Lower leg skin (tissue), 3 donors: ENCODE measurements around the gene KDM4B.

Source experiments
- POLR2A ChIP-seq, 2 donors: fragments of 450-650 bp; IDR thresholded peaks; one replicate each; pipeline ENCODE4 v1.6.1; 2016 to 2017; ENCODE audit warnings: antibody characterized with exemption in 2 of 2, mild to moderate bottlenecking in 1 of 2, moderate library complexity in 1 of 2
- TF ChIP-seq, protein P1 (sequence below), 3 donors: fragments of 450-650 bp; IDR thresholded peaks; one replicate each; pipeline ENCODE4 v1.5.1; 2016; ENCODE audit warnings: antibody characterized with exemption in 3 of 3, mild to moderate bottlenecking in 3 of 3, moderate library complexity in 2 of 3

DNA sequence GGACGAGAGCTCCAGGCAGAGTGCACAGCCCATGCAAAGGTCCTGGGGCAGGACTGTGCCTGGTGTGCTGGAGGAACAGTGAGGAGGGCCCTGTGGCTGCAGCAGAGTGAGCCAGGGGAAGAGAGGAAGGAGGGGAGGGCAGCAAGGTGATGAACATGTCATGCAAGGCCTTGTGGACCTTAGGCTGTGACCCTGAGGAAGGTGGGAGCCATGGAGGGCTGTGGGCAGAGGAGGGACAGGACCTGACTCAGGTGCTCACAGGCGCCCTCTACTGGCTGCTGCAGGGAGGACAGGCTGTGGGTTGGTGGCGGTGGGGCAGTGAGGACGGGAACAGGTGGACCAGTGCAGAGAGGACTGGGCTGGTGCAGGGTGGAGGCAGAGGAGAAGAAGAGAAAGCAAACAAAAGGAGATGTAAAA is 201.4 kb downstream of the KDM4B start:
- TF ChIP-seq, protein P1, sequence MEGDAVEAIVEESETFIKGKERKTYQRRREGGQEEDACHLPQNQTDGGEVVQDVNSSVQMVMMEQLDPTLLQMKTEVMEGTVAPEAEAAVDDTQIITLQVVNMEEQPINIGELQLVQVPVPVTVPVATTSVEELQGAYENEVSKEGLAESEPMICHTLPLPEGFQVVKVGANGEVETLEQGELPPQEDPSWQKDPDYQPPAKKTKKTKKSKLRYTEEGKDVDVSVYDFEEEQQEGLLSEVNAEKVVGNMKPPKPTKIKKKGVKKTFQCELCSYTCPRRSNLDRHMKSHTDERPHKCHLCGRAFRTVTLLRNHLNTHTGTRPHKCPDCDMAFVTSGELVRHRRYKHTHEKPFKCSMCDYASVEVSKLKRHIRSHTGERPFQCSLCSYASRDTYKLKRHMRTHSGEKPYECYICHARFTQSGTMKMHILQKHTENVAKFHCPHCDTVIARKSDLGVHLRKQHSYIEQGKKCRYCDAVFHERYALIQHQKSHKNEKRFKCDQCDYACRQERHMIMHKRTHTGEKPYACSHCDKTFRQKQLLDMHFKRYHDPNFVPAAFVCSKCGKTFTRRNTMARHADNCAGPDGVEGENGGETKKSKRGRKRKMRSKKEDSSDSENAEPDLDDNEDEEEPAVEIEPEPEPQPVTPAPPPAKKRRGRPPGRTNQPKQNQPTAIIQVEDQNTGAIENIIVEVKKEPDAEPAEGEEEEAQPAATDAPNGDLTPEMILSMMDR (IDR thresholded peaks at IDR 0.05) = no peak
- no peak for TF ChIP-seq POLR2A (IDR thresholded peaks at IDR 0.05)
